GM23248 (cell line): ENCODE results near the gene RIT2.

ENCODE experiments used
- EZH2 ChIP-seq: fragments of 200-600 bp; sonication (generic); IDR thresholded peaks from 2 replicates; pipeline ENCODE4 v1.6.1; 2018; ENCODE audit warnings: antibody characterized with exemption, mild to moderate bottlenecking; ENCODE audit not compliant: insufficient read depth, poor library complexity, severe bottlenecking
- EZH2phosphoT487 ChIP-seq: fragments of 200-600 bp; sonication (generic); IDR thresholded peaks from 2 replicates; pipeline ENCODE4 v1.6.1; 2018; ENCODE audit warnings: antibody characterized with exemption, moderate library complexity, mild to moderate bottlenecking, low read depth; ENCODE audit not compliant: insufficient read depth

GRCh38 chr18:42707080-42707479 lies 408.4 kb downstream of the RIT2 start:
- TF ChIP-seq EZH2 (no peak), EZH2phosphoT487 (no peak)
